LNCaP clone FGC (cell line): ENCODE results near the gene ZNF431.
A peak's percentile ranks its signal among the peaks of the same experiment; 100 is the strongest.
"Not testable (repeated sequence)": the region's sequence is repeated elsewhere in the genome, so short reads cannot be mapped to it uniquely, and the experiment has no call there.

Experiments
- DNase-seq: peaks from one replicate; pipeline ENCODE4 v3.0.0-alpha.2; 2011; ENCODE audit warnings: low read depth
- H3K4me3 ChIP-seq: 2 replicates; pipeline ENCODE4 v1.5.1; 2011; ENCODE audit warnings: mild to moderate bottlenecking, low read depth, low read length, control low read depth
- TF ChIP-seq, protein P1 (sequence below): IDR thresholded peaks from 2 replicates; pipeline ENCODE4 v1.5.1; 2012; ENCODE audit warnings: mild to moderate bottlenecking; ENCODE audit not compliant: control insufficient read depth, insufficient read depth; ENCODE audit errors: extremely low read depth

ZNF431 gene

DNA sequence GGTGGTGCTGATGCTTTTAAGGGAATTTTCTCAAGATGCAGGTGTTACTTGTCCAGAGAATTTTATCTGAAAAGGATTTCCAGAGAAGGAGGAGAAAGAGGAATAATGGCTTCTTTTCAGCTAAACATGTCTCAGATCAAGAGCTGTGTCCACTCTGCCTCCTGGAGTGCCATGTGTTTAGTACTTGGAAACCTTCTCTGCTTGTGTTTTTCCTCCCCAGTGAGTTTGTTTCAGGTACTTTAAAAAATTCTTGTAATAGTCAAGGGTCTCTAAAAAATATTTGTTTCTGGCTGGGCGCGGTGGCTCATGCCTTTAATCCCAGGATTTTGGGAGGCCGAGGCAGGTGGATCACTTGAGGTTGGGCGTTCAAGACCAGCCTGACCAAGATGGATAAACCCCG lies 22.7 kb downstream of the ZNF431 start:
- no peak overlapping the region for H3K4me3 ChIP-seq
- no peak for DNase-seq
- TF ChIP-seq, protein P1, sequence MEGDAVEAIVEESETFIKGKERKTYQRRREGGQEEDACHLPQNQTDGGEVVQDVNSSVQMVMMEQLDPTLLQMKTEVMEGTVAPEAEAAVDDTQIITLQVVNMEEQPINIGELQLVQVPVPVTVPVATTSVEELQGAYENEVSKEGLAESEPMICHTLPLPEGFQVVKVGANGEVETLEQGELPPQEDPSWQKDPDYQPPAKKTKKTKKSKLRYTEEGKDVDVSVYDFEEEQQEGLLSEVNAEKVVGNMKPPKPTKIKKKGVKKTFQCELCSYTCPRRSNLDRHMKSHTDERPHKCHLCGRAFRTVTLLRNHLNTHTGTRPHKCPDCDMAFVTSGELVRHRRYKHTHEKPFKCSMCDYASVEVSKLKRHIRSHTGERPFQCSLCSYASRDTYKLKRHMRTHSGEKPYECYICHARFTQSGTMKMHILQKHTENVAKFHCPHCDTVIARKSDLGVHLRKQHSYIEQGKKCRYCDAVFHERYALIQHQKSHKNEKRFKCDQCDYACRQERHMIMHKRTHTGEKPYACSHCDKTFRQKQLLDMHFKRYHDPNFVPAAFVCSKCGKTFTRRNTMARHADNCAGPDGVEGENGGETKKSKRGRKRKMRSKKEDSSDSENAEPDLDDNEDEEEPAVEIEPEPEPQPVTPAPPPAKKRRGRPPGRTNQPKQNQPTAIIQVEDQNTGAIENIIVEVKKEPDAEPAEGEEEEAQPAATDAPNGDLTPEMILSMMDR, result no peak

DNA sequence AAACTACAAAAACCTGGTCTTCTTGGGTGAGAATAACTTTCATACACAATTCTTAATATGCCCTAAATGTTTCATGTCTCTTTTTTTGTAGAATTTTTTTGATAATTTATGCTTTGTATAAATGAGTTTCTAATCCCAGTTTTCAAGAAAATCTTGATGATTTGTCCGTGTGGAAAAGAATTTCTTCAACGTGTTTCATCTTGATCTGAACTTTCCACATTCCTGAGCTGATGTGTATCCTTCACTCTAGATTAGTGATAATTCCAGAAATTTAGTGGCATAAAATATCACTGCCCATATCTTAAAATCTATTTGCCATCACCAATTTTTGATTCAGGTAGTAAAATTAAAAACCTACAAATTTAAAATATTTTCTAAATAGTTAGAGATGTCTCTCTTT lies 24.6 kb downstream of the ZNF431 start:
- TF ChIP-seq, protein P1, result no peak

DNA sequence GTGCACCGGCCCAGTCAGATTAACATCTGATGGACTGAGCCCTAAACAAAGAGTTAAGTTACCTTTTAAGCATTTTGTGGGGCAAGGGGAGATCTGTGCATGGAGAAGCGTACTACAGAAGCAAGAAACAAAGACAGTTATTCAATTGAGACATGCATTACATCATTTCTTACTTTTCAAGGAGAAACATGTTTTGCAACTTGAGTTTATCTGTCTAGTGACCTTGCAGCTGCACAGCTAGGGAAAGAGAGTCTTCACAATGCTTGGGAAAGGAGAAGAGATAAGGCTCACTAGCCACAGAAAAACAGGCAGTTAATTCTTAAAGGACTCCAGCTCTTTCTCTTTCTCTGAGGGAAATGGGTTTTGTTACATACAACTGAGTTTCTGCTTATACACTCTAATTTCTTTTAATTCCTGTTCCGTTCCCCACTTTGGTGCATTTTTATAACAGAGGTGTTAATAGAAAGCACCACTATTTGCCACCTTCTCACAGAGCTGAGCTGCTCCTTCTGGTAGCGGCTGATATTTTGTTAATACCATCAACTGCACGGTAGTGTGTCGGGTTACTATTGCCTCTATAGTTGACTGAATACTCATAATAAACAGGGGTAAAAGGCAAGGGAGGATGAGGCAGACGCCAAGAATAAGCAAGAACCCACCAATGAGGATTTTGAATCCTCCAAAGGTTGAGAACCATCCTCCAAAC lies 55.9 kb downstream of the ZNF431 start:
- TF ChIP-seq, protein P1, result no peak

More for the DNA sequence above, 24.6 kb downstream of the ZNF431 start:
- H3K4me3 ChIP-seq, result no peak overlapping the region
- DNase-seq, result no peak

DNA sequence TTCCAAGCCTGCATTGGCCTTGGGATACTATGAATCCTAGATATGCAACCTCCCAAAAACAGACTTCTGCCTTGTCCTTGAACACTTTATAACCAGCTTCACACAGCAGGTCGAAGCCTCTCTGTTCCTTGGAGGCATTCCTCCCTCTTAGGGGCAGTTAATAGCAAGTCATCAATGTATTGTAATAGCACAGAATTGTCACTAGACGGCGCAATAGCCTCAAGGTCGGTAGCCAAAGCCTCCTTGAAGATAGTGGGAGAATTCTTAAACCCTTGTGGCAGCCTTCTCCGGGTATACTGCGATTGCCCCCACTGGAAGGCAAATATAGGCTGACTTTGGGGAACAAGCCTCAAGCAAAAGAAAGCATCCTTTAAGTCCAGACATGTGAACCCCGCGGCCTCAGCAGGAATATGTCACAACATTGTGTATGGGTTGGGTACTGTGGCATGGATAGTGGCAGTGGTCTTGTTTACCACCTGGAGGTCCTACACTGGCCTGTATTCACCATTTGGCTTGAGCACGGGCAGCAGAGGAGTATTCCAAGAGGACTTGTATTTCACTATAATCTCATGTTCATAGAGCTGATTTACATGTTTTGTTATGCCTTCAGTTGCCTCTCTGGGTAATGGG lies 61.1 kb downstream of the ZNF431 start:
- TF ChIP-seq, protein P1, result peak; percentile 87
- no peak overlapping the region for H3K4me3 ChIP-seq
- DNase-seq, result peak; percentile 38

More for the DNA sequence above, 55.9 kb downstream of the ZNF431 start:
- DNase-seq, result no peak
- no peak overlapping the region for H3K4me3 ChIP-seq

DNA sequence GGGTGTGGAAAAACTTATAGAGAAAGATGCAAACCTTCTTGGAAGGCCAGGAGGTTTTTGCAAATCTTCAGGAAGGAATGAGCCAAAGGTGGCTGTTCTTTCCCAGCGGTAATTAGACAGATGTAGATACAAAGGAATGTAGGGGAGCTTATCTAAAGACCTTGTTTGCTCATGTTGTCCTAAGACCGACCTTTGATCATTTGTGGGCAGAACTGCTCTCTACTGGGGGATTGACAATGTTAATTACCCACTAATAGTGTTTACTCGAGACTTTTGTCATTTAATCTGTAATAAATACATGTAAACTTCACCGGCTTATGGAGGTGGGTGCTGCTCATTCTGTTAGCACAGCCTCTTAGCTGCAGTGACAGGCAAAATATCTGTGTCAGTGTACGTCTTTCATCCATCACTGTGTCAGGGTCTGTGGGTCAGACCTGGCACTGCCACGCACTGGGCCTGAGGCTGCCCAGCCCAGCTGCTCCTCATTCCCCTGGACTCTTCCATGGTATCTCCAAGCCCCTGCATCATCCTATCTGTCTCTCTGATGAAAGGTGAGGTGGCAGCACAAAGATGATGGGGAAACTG lies 68.3 kb downstream of the ZNF431 start:
- DNase-seq, result no peak
- H3K4me3 ChIP-seq, result no peak overlapping the region
- TF ChIP-seq, protein P1, result no peak

DNA sequence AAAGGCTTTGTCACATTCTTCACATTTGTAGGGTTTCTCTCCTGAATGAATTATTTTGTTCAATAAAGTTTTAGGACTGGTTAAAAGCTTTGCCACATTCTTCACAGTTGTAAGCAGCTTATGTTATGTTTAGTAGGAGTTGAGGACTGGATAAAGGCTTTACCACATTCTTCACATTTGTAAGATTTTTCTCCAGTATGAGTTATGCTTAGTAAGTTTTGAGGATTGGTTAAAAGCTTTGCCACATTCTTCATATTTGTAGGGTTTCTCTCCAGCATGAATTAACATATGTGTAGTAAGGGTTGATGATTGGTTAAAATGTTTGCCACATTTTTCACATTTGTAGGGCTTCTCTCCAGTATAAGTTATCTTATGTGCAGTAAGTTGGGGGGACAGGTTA lies 79.9 kb downstream of the ZNF431 start:
- H3K4me3 ChIP-seq, result no peak overlapping the region
- TF ChIP-seq, protein P1, result no peak
- no peak for DNase-seq

DNA sequence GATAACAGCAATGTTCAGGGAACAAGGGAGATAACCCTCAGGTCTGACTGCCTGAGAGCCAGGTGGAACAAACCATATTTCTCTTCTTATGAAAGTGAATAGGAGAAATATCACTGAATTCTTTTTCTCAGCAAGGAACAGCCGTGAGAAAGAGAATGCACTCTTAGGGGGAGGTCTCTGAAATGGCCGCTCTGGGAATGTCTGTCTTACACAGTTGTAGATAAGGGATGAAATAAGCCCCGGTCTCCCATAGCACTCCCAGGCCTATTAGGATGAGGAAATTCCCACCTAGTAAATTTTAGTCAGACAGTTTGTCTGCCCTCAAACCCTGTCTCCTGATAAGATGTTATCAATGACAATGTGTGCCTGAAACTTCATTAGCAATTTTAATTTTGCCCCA lies 88.1 kb downstream of the ZNF431 start:
- not testable (repeated sequence) for DNase-seq, H3K4me3 ChIP-seq
